GM19240 (cell line): Measurements from ENCODE around the gene ANKS4B.
"Not testable (repeated sequence)": the region's sequence is repeated elsewhere in the genome, so short reads cannot be mapped to it uniquely, and the experiment has no call there.

Experiments
- DNase-seq: peaks from one replicate; pipeline ENCODE4 v3.0.0; 2011; ENCODE audit warnings: low spot score; ENCODE audit not compliant: insufficient read length

The ANKS4B gene

DNA sequence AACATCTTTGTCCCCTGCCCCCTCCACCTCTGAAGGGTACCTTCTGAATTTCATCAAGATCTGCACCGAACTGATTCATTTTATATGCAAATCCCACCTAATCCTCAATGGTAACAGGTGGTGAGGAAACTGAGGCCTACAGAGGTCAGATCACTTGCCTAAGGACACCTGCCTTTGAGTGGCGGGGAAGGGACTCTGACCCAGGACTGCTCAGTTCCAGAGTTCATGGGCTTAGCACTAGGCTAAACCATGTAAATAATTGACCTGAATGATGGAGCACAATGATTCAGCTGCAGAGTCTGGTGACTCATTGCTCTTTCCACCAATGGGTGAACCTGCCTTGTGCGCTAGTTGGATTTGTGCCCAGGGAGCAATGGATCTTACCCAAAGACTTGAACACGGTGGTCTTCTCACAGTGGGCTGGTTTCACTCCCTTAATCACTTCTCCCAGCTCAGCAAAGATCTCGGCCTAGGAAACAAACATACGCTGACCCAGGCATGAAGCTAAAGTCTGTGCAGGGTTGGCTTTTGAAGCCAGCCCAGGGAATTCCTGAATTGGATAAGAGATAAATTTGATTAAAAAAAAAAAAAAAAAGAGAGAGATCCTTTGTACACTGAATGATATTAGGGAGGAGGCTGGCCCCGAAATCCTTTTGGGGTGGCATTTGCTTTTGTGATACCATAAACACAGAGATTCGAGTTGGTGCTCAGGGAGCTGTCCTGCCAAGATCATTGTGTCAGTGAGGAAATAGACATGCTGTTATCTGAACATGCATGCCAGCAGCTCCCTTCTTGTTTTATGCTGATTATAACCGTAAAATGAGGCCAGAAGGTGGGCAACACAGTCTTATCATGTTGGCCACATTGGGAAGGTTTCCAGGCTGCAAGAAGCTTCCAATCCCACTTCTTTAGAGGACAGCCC, 27.6 kb downstream of the ANKS4B start:
- DNase-seq: no peak

GRCh38 chr16:21262779-21263639, 29.5 kb downstream of the ANKS4B start:
- DNase-seq: no peak

GRCh38 chr16:21263640-21264570, 30.4 kb downstream of the ANKS4B start:
- peak; percentile 51 for DNase-seq

DNA sequence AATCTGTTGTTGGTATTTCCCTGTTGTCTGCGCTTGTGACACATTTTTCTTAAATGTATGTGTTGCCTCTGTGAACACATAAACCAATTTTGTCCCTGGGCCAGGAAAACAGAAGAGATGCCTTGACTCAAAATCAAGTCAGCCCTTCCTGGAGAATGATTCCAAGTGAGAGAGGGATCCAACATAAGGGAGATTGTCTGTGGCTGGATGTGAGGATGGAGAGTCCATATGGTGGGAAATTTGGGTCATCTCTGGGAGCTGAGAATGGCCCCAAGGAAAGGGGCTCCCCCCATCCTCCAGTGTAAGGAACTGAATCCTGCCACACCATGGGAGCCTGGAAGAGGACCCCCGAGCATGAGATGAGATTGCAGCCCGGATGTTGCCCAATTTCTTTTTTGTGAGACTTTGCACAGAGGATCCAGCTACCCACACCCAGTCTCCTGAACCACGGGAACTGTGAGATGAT, 31.1 kb downstream of the ANKS4B start:
- no peak for DNase-seq

GRCh38 chr16:21265104-21265837, 31.8 kb downstream of the ANKS4B start:
- DNase-seq: no peak

GRCh38 chr16:21267298-21267697, 33.8 kb downstream of the ANKS4B start:
- no peak for DNase-seq

DNA sequence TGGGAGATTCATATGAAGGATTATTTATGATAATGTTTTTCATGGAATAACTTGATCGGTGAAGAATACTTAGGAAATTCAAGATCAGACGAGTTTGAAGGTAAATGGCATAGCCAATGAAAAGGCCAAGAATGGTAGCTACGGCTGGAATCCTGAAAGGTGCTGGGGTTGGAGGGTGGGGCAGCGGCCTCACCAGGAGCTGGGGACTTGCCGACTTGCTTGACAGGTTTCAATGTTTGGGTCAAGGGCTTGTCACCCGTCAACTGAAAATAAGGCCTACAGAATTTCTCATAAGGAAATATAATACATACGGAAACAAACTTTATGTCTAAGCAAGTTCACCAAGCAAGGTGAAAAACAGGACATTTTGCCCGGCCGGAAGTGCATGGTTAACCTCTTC, 34.7 kb downstream of the ANKS4B start:
- no peak for DNase-seq

- DNase-seq: no peak
Observed at GRCh38 chr16:21272253-21272652, 38.8 kb downstream of the ANKS4B start.

GRCh38 chr16:21272763-21273162, 39.3 kb downstream of the ANKS4B start:
- not testable (repeated sequence) for DNase-seq

GRCh38 chr16:21274172-21274726, 40.8 kb downstream of the ANKS4B start:
- no peak for DNase-seq

GRCh38 chr16:21275529-21275928, 42.0 kb downstream of the ANKS4B start:
- DNase-seq: no peak

DNA sequence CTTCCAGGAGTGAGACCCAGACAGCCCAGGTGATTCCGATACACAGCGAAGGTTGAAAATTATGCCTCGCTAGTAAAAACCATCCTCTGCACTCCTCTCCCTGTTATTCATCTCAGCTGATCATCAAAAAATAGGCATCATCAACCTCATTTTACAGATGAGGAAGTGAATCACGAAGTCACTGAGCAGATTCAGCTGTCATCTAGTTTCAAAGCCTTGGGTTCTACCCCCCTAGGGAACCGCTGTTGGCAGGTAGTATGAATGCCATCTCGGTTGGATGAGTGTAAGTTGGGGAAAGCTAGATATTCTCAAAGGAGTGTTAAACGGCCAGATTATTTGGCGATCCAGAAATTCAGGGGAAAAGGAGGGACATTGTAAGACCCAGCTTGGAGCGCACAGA, 42.6 kb downstream of the ANKS4B start:
- DNase-seq: no peak

- DNase-seq: no peak
Observed at GRCh38 chr16:21277045-21277926, 43.8 kb downstream of the ANKS4B start.

DNA sequence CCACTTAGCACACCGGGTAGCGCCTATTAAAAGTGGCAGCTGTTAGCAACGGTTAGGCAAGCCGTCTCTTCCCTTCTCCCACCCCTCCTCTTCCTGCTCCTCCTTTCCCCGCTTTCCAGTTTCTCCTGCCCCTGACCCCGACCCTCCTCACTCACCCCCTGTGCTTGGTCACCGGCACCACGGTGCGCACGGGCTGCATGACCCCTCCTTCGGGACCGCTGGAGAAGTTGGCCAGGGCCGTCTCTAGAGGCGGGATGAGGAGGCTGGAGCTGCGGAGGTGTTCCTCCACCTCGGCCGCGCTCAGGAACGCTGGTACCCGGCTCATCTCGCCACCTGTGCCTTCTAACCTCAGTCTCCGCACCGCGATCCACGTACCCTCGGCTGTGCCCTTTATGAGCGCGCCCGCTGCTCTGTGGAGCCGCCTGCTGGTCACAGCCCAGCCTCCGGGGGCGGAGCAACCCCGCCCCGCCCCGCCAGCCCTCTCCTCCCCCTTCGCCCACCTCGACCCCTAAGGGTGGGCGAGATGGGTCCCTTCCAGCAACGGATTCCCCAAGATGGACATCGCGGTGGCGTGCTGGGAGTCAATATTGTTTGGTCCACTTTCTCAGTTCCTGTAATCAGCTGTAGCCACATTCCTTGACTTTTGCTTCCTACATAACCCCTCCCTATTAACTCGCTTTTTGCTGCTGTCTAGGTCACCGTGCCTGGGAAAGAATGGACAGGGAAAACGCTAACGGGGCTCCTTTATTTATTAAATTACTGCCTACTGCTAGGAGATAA, 44.6 kb downstream of the ANKS4B start, which contains the start of gene CRYM:
CRYM (minus strand) TSS at position 364 of the 780 bp plus-strand sequence; CDS start at position 325, 39 bp downstream.
- peak; percentile 67 for DNase-seq

GRCh38 chr16:21279501-21279900, 46.0 kb downstream of the ANKS4B start:
- no peak for DNase-seq

GRCh38 chr16:21281698-21282389, 48.3 kb downstream of the ANKS4B start:
- DNase-seq: no peak

GRCh38 chr16:21283521-21284289, 50.2 kb downstream of the ANKS4B start:
- DNase-seq: no peak
